Measurements from ENCODE around the gene ZCCHC2. TPM values are rescaled to one million over a fixed set of nuclear protein-coding genes. Genes with fewer than 3 reads are reported as not detected.

The ZCCHC2 gene
- total and polyA plus RNA-seq, 2 of the 13 experiments (the other 11 are each of a cell fraction or from before 2014, with no cell fraction given), result 62.5 to 76.1 TPM

DNA sequence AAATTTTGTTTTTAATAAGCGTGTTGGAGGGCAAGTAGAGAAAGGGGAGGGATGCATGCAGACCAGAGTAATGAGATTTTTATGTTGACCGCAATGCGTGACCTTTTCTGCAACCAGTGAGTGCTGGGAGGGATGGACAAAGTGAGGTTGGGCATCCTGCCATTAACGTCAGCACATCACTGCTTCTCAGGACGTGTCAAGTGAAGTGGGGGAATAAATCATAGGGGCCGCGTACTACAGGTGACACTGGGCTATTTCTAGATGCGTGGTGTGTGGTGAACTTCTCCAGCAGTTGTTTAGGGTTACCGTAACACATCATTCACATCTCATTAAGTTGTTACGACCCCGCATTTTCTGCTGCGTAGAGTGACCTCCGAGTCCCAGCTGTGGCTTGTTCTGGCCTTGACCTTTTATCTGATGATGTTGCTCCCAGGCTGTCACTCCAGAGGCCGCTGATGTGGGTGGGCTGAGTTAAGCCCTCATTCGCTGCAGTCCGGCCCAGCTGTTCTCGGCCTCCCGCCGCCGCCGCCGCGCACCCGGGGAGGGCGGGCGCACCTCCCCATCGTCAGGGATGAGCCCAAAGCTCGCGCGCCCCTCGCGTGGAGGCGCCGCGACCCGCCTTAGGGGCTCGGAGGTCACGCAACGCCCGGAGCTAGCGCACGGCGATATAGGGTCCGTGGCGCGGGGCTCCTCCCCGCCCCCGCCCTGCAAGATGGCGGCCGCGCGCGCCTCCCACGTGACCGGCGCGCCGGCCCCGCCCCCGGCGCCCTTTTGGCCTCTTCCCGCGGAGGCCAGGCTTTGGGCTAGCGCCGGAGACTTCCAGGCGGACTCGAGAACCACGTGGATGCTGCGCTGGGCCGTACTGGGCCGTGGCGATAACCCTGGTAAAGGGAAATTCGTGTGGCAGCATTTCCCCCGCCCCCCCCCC, 3.5 kb downstream of the ZCCHC2 start (continued):
- no peak for TF ChIP-seq ARID2 (CRISPR knock-in tag; IDR thresholded peaks at IDR 0.05; ENCODE audit: borderline replicate concordance)
- no peak for TF ChIP-seq HMGA1 (CRISPR knock-in tag; conservative IDR thresholded peaks at IDR 0.05)
- peak; percentile 14; the same call in 1 of the 2 replicates for TF ChIP-seq STAG1 (CRISPR knock-in tag; IDR thresholded peaks at IDR 0.05)
- TF ChIP-seq, protein P1, sequence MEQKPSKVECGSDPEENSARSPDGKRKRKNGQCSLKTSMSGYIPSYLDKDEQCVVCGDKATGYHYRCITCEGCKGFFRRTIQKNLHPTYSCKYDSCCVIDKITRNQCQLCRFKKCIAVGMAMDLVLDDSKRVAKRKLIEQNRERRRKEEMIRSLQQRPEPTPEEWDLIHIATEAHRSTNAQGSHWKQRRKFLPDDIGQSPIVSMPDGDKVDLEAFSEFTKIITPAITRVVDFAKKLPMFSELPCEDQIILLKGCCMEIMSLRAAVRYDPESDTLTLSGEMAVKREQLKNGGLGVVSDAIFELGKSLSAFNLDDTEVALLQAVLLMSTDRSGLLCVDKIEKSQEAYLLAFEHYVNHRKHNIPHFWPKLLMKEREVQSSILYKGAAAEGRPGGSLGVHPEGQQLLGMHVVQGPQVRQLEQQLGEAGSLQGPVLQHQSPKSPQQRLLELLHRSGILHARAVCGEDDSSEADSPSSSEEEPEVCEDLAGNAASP (CRISPR knock-in tag; IDR thresholded peaks at IDR 0.05; ENCODE audit: borderline replicate concordance), result peak; percentile 12
- TF ChIP-seq ZNF792 (CRISPR knock-in tag; IDR thresholded peaks at IDR 0.05), result no peak
- TF ChIP-seq, protein P2, sequence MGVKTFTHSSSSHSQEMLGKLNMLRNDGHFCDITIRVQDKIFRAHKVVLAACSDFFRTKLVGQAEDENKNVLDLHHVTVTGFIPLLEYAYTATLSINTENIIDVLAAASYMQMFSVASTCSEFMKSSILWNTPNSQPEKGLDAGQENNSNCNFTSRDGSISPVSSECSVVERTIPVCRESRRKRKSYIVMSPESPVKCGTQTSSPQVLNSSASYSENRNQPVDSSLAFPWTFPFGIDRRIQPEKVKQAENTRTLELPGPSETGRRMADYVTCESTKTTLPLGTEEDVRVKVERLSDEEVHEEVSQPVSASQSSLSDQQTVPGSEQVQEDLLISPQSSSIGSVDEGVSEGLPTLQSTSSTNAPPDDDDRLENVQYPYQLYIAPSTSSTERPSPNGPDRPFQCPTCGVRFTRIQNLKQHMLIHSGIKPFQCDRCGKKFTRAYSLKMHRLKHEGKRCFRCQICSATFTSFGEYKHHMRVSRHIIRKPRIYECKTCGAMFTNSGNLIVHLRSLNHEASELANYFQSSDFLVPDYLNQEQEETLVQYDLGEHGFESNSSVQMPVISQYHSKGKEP (CRISPR knock-in tag; IDR thresholded peaks at IDR 0.05), result peak; percentile 71; the same call in 1 of the 2 replicates
- TF ChIP-seq, protein P3, sequence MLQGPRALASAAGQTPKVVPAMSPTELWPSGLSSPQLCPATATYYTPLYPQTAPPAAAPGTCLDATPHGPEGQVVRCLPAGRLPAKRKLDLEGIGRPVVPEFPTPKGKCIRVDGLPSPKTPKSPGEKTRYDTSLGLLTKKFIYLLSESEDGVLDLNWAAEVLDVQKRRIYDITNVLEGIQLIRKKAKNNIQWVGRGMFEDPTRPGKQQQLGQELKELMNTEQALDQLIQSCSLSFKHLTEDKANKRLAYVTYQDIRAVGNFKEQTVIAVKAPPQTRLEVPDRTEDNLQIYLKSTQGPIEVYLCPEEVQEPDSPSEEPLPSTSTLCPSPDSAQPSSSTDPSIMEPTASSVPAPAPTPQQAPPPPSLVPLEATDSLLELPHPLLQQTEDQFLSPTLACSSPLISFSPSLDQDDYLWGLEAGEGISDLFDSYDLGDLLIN (CRISPR knock-in tag; IDR thresholded peaks at IDR 0.05; ENCODE audit: borderline replicate concordance), result peak; percentile 16; the same call in 1 of the 2 replicates
- peak; percentile 63; the same call in 1 of the 2 replicates for TF ChIP-seq ZNF564 (CRISPR knock-in tag; IDR thresholded peaks at IDR 0.05)
- TF ChIP-seq, protein P4, sequence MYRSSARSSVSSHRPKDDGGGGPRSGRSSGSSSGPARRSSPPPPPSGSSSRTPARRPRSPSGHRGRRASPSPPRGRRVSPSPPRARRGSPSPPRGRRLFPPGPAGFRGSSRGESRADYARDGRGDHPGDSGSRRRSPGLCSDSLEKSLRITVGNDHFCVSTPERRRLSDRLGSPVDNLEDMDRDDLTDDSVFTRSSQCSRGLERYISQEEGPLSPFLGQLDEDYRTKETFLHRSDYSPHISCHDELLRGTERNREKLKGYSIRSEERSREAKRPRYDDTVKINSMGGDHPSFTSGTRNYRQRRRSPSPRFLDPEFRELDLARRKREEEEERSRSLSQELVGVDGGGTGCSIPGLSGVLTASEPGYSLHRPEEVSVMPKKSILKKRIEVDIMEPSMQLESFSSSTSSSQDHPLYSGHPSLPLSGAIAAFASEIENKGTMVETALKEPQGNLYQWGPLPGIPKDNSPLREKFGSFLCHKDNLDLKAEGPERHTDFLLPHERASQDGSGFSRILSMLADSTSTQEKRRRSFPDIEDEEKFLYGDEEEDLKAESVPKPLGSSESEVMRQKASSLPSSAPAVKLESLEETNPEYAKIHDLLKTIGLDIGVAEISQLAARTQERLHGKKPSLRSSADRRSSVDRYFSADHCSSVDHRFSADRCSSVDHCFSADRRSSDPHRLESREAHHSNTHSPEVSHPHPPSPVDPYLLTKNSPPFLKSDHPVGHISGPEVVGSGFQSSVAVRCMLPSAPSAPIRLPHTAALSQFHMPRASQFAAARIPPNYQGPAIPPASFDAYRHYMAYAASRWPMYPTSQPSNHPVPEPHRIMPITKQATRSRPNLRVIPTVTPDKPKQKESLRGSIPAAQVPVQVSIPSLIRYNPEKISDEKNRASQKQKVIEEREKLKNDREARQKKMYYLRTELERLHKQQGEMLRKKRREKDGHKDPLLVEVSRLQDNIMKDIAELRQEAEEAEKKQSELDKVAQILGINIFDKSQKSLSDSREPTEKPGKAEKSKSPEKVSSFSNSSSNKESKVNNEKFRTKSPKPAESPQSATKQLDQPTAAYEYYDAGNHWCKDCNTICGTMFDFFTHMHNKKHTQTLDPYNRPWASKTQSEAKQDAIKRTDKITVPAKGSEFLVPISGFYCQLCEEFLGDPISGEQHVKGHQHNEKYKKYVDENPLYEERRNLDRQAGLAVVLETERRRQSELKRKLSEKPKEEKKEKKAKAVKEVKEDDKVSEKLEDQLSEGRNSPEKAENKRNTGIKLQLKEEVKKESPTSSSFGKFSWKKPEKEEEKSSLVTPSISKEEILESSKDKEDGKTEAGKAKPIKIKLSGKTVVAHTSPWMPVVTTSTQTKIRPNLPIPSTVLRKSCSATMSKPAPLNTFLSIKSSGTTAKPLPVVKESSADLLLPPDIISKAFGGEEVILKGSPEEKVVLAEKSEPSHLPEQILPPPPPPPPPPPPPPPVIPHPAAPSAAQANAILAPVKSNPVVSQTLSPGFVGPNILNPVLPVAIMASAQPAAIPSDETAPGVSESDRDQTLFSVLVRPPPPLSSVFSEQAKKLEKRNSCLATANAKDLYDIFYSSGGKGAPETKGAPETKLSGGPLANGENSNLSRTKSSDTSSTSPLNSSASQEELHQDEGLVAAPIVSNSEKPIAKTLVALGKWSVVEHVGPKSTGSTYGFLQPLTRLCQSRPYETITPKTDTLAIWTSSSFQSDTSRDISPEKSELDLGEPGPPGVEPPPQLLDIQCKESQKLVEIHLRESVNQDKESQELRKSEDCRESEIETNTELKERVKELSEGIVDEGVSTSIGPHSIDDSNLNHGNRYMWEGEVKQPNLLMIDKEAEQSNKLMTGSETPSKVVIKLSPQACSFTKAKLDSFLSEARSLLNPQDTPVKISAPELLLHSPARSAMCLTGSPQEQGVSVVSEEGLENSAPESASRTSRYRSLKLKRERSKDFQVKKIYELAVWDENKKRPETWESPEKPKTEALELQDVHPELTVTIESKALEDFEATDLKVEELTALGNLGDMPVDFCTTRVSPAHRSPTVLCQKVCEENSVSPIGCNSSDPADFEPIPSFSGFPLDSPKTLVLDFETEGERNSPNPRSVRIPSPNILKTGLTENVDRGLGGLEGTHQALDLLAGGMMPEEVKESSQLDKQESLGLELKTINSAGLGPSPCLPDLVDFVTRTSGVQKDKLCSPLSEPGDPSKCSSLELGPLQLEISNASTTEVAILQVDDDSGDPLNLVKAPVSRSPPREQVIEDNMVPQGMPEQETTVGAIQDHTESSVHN (CRISPR knock-in tag; IDR thresholded peaks at IDR 0.05), result peak; percentile 95
- TF ChIP-seq ZNF891 (CRISPR knock-in tag; IDR thresholded peaks at IDR 0.05), result peak; percentile 78; the same call in 1 of the 2 replicates
- TF ChIP-seq ZNF788 (CRISPR knock-in tag; IDR thresholded peaks at IDR 0.05; ENCODE audit: borderline replicate concordance), result peak; percentile 66; the same call in 1 of the 2 replicates
- TF ChIP-seq, protein P5, sequence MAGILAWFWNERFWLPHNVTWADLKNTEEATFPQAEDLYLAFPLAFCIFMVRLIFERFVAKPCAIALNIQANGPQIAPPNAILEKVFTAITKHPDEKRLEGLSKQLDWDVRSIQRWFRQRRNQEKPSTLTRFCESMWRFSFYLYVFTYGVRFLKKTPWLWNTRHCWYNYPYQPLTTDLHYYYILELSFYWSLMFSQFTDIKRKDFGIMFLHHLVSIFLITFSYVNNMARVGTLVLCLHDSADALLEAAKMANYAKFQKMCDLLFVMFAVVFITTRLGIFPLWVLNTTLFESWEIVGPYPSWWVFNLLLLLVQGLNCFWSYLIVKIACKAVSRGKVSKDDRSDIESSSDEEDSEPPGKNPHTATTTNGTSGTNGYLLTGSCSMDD (CRISPR knock-in tag; IDR thresholded peaks at IDR 0.05), result no peak
